ENCODE data around the gene SGK1. TPM values are rescaled to one million over a fixed set of nuclear protein-coding genes. Genes with fewer than 3 reads are reported as not detected.

Gene SGK1
- total RNA-seq, 1 experiment from 2014 or later = 7.8 TPM

- Histone ChIP-seq H3K18ac (ENCODE audit: insufficient read length, low read depth, low read length) (no peak overlapping the region), H2AK5ac (ENCODE audit: insufficient read length, low read length) (no peak overlapping the region), H2BK5ac (ENCODE audit: insufficient read length, low read length) (no peak overlapping the region), H3K56ac (ENCODE audit: insufficient read length, low read depth, low read length) (no peak overlapping the region), H3K4me1 (ENCODE audit: insufficient read depth, low read length) (0 out of 2 replicates have a peak, but pooled peaks cover 2% of the 10 kb centered on the region), H3K23me2 (ENCODE audit: insufficient read length, low read depth, low read length, poor library complexity, severe bottlenecking) (no peaks in the 10 kb centered on the region), H4K8ac (replicated peaks; ENCODE audit: insufficient read length, low read depth, low read length) (no peak overlapping the region), H3T11ph (ENCODE audit: low read length) (no peak overlapping the region), H3K27me3 (ENCODE audit: insufficient read depth, low read length) (no peaks in the 10 kb centered on the region), H3K79me2 (ENCODE audit: insufficient read depth, low read length) (no peaks in the 10 kb centered on the region), H2AFZ (ENCODE audit: low read length) (no peak overlapping the region), H2BK12ac (ENCODE audit: insufficient read length, low read depth, low read length) (no peak overlapping the region), H3K79me1 (ENCODE audit: insufficient read depth, low read depth, low read length, poor library complexity, severe bottlenecking) (no peaks in the 10 kb centered on the region), H2BK15ac (ENCODE audit: low read depth, low read length) (no peak overlapping the region), H3K27ac (ENCODE audit: insufficient read length, low read depth, low read length) (no peak overlapping the region), H4K20me1 (ENCODE audit: control insufficient read depth, insufficient read depth, insufficient read length) (no peaks in the 10 kb centered on the region), H3K9ac (ENCODE audit: extremely low read depth, insufficient read length, low read length) (no peak overlapping the region), H4K91ac (ENCODE audit: insufficient read length, low read depth, low read length) (no peak overlapping the region), H3K14ac (ENCODE audit: insufficient read depth, low read length) (no peak overlapping the region), H4K5ac (ENCODE audit: insufficient read length, low read depth, low read length) (no peak overlapping the region), H2BK120ac (ENCODE audit: low read depth, low read length, poor library complexity, severe bottlenecking) (no peak overlapping the region), H3K4me2 (ENCODE audit: insufficient read depth, insufficient read length, low read length) (no peak overlapping the region), H2BK20ac (ENCODE audit: low read depth, low read length, poor library complexity, severe bottlenecking) (no peak overlapping the region), H3K23ac (ENCODE audit: insufficient read length, low read depth, low read length) (no peak overlapping the region), H3K9me3 (ENCODE audit: control insufficient read depth, low read depth, low read length) (no peaks in the 10 kb centered on the region), H3K4ac (ENCODE audit: low read depth, low read length) (no peak overlapping the region)
- Mint-ChIP-seq H3K4me1 (peaks cover 23% of the 10 kb centered on the region in 2 experiments), H3K27ac (no peak overlapping the region), H3K9me3 (no peaks in the 10 kb centered on the region), H3K27me3 (ENCODE audit: low read depth) (no peaks in the 10 kb centered on the region), H3K36me3 (ENCODE audit: insufficient read depth in 1 of 3, low read depth in 3 of 3) (no peaks in the 10 kb centered on the region), H3K4me3 (no peak overlapping the region)
- no peak for DNase-seq
- no CpG with 5 or more reads among the region's 3 CpGs for WGBS (ENCODE audit: extremely low coverage, insufficient read length, low lambda C conversion rate)
- no peak for TF ChIP-seq CTCF (conservative IDR thresholded peaks at IDR 0.05)
These were observed 121.9 kb downstream of the SGK1 start for GRCh38 chr6:134195985-134196384.
